Measurements from ENCODE around the gene SCAF4. TPM values are rescaled to one million over a fixed set of nuclear protein-coding genes. Genes with fewer than 3 reads are reported as not detected.

The SCAF4 gene
- total RNA-seq, 4 donors from 2014 or later: 8.3 to 18.1 (median 15.0) TPM

DNA sequence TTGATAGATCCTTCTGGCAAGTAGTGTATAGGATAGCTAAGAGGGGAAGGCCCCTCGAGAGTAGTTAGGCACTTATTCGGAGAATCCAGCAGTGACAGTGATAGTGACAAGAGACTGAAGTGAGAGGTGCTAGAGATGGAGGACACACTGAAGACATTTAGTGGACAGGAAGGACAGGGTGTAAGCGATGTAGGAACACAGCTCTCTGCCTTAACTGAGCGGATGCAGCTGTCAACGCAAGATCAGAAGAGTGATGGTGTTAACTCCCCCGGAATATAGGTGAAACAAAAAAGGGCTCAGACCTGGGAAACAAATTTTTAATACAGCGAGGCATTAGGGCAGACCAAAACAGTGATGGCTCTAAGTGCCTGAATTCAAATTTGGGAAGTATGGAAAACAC is 56.6 kb downstream of the SCAF4 start:
- intact Hi-C loops (cut with DNase I): no loop called here
- WGBS, 2 donors: 85 to 87% methylated on average over 7 of the region's 7 CpGs
- DNase-seq: no peak
- no peak overlapping the region for H3K27ac ChIP-seq
- no peaks in the 10 kb centered on the region for H3K4me1 ChIP-seq
- no peaks in the 10 kb centered on the region for H3K27me3 ChIP-seq
- H3K9me3 ChIP-seq: no peaks in the 10 kb centered on the region
- H3K36me3 ChIP-seq: peaks cover 0 to 48% (median 4%) of the 10 kb centered on the region in 3 donors
- H3K4me3 ChIP-seq: no peak overlapping the region
- TF ChIP-seq CTCF (IDR thresholded peaks at IDR 0.05) (no peak), POLR2A (IDR thresholded peaks at IDR 0.05) (no peak)

- H3K4me3 ChIP-seq: no peak overlapping the region
- TF ChIP-seq POLR2A (IDR thresholded peaks at IDR 0.05) (no peak), CTCF (IDR thresholded peaks at IDR 0.05) (no peak)
- H3K27me3 ChIP-seq: no peaks in the 10 kb centered on the region
- intact Hi-C loops (cut with DNase I): no loop called here
- no peaks in the 10 kb centered on the region for H3K9me3 ChIP-seq
- H3K27ac ChIP-seq: no peak overlapping the region
- peaks cover 3 to 50% (median 4%) of the 10 kb centered on the region in 3 donors for H3K36me3 ChIP-seq
- WGBS, 2 donors: 86% methylated on average over 3 of the region's 3 CpGs
- H3K4me1 ChIP-seq: peaks cover 0 to 16% (median 12%) of the 10 kb centered on the region in 3 donors
- DNase-seq: no peak
Measured at GRCh38 chr21:31673321-31673912, 58.5 kb downstream of the SCAF4 start.

DNA sequence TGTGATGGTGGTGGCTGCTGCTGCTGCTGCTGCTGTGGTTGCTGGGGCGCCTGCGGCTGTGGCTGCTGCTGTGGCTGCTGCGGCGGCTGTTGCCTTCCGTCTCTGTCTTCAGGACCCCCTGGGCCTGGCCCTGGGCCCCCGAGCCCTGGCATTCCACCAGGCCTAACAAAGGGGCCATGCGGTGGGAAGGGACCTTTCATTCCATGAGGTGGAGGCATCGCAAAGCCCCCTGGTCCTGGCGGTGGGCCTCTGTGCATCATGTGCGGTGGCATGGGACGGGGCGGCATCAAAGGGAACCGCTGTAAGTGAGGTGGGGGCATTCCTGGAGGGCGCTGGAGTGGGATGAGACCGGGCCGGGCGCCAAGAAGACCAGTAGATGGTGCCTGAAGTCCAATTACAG is 60.0 kb downstream of the SCAF4 start:
- Histone ChIP-seq H3K9me3 (no peaks in the 10 kb centered on the region), H3K36me3 (peaks cover 3 to 54% (median 4%) of the 10 kb centered on the region in 3 donors), H3K4me3 (no peak overlapping the region), H3K27ac (no peak overlapping the region), H3K4me1 (peaks cover under 1 to 31% (median 24%) of the 10 kb centered on the region in 3 donors), H3K27me3 (no peaks in the 10 kb centered on the region)
- intact Hi-C loops (cut with DNase I): no loop called here
- TF ChIP-seq CTCF (IDR thresholded peaks at IDR 0.05) (no peak), POLR2A (IDR thresholded peaks at IDR 0.05) (no peak)
- WGBS, 2 donors: 93 to 99% methylated on average over 8 of the region's 17 CpGs
- no peak for DNase-seq

GRCh38 chr21:31671146-31671716 is 60.7 kb downstream of the SCAF4 start:
- Histone ChIP-seq H3K4me3 (no peak overlapping the region), H3K27ac (no peak overlapping the region), H3K36me3 (peaks cover 3 to 61% (median 4%) of the 10 kb centered on the region in 3 donors), H3K27me3 (no peaks in the 10 kb centered on the region), H3K9me3 (no peaks in the 10 kb centered on the region), H3K4me1 (peaks cover 6 to 38% (median 31%) of the 10 kb centered on the region in 3 donors)
- no peak for TF ChIP-seq POLR2A (IDR thresholded peaks at IDR 0.05)
- no peak for TF ChIP-seq CTCF (IDR thresholded peaks at IDR 0.05)
- WGBS, 2 donors: 87 to 88% methylated on average over 12 of the region's 12 CpGs
- no peak for DNase-seq
- intact Hi-C loops (cut with DNase I): no loop called here

GRCh38 chr21:31670070-31670469 is 61.8 kb downstream of the SCAF4 start:
- Histone ChIP-seq H3K27ac (peak overlapping the region in 1 of 4 donors; percentile 36), H3K36me3 (peaks cover 3 to 72% (median 4%) of the 10 kb centered on the region in 3 donors)
- TF ChIP-seq POLR2A (IDR thresholded peaks at IDR 0.05): no peak

More at GRCh38 chr21:31670070-31670469, 61.8 kb downstream of the SCAF4 start:
- Histone ChIP-seq H3K9me3 (no peaks in the 10 kb centered on the region), H3K4me1 (peaks cover 6 to 50% (median 41%) of the 10 kb centered on the region in 3 donors), H3K4me3 (no peak overlapping the region), H3K27me3 (no peaks in the 10 kb centered on the region)
- intact Hi-C loops (cut with DNase I): no loop called here
- DNase-seq: no peak
- 69 to 75% methylated on average over 6 of the region's 6 CpGs for WGBS, 2 donors

All from esophagus squamous epithelium (tissue), 5 donors.